B cell (primary cell): ENCODE data around the gene PGP. TPM values are rescaled to one million over a fixed set of nuclear protein-coding genes. Genes with fewer than 3 reads are reported as not detected.

ENCODE experiments used
- ATAC-seq: fragments of 200-7000 bp; cut with Tn5 transposase; one replicate; pipeline ENCODE4 v1.10.0; 2021; ENCODE audit warnings: low read depth, mild to moderate bottlenecking, moderate number of reproducible peaks, moderate library complexity
- CTCF ChIA-PET: fragments of 350-600 bp; sonication (Branson Sonifier 250); formaldehyde crosslinking; loops from one replicate; lab custom pipeline; 2021; ENCODE audit warnings: antibody characterized with exemption, inconsistent platforms; lab: Charles Lee
- POLR2A ChIA-PET: fragments of 350-600 bp; sonication (Branson Sonifier 250); formaldehyde crosslinking; loops from one replicate; lab custom pipeline; 2021; ENCODE audit warnings: antibody characterized with exemption; lab: Charles Lee
- DNase-seq: peaks from one replicate; pipeline ENCODE4 v3.0.0; 2013
- H2AFZ ChIP-seq: 2 replicates; pipeline ENCODE4 v1.6.1; 2012; ENCODE audit warnings: mild to moderate bottlenecking, low read depth, low read length; ENCODE audit not compliant: insufficient read depth, poor library complexity, severe bottlenecking
- H3K27ac ChIP-seq, 2 donors: 1 replicate in 1 of 2; 2 replicates in 1 of 2; pipeline ENCODE4 v1.5.1; 2012 to 2013; ENCODE audit warnings: low read length in 2 of 2, mild to moderate bottlenecking in 2 of 2, moderate library complexity in 1 of 2
- H3K27me3 ChIP-seq, 4 experiments: fragments of 200-600 bp in 1 of 4; sonication (generic) in 1 of 4; replicated peaks in 1 of 4; 1 replicate in 2 of 4; 2 replicates in 2 of 4; pipeline versions ENCODE4 v1.6.1 to v1.7.0; 2013 to 2016; ENCODE audit warnings: low read length in 3 of 4, mild to moderate bottlenecking in 2 of 4, mixed read lengths in 1 of 4, moderate library complexity in 1 of 4; ENCODE audit not compliant: insufficient read depth in 4 of 4, control insufficient read depth in 3 of 4; ENCODE audit errors: control extremely low read depth in 1 of 4
- H3K36me3 ChIP-seq, 2 experiments: replicated peaks in 1 of 2; 1 replicate in 1 of 2; 2 replicates in 1 of 2; pipeline versions ENCODE4 v1.6.1 to v1.7.1; 2013; ENCODE audit warnings: low read length in 1 of 2; ENCODE audit not compliant: insufficient read depth in 2 of 2, control insufficient read depth in 1 of 2; ENCODE audit errors: control extremely low read depth in 1 of 2, extremely low read depth in 1 of 2
- H3K4me1 ChIP-seq, 2 donors: fragments of 200-600 bp in 1 of 2; sonication (generic) in 1 of 2; 1 replicate in 1 of 2; 2 replicates in 1 of 2; pipeline versions ENCODE4 v1.5.1 to v1.6.1; 2013 to 2017; ENCODE audit warnings: low read length in 2 of 2; ENCODE audit not compliant: control insufficient read depth in 2 of 2, insufficient read depth in 2 of 2
- H3K4me2 ChIP-seq: replicated peaks from 2 replicates; pipeline ENCODE3; 2012; ENCODE audit warnings: mild to moderate bottlenecking, low read depth, low read length; ENCODE audit not compliant: poor library complexity, severe bottlenecking
- H3K4me3 ChIP-seq, 5 experiments: fragments of 200-600 bp in 1 of 5; sonication (generic) in 1 of 5; 1 replicate in 3 of 5; 2 replicates in 2 of 5; pipeline versions ENCODE4 v1.5.1 to v1.7.0; 2011 to 2016; ENCODE audit warnings: low read length in 4 of 5, mild to moderate bottlenecking in 4 of 5, low read depth in 2 of 5, control low read depth in 1 of 5, moderate library complexity in 1 of 5; ENCODE audit not compliant: insufficient read depth in 1 of 5; ENCODE audit errors: control extremely low read depth in 1 of 5, extremely low read depth in 1 of 5
- H3K79me2 ChIP-seq: fragments of 200-600 bp; sonication (generic); one replicate; pipeline ENCODE4 v1.6.0; 2016; ENCODE audit warnings: low read length; ENCODE audit not compliant: control insufficient read depth, insufficient read depth
- H3K9ac ChIP-seq: fragments of 200-600 bp; sonication (generic); 2 replicates; pipeline ENCODE4 v1.6.1; 2017; ENCODE audit warnings: mild to moderate bottlenecking, low read length, moderate library complexity
- H3K9me3 ChIP-seq, 3 donors: one replicate each; pipeline versions ENCODE4 v1.6.1 to v1.7.1; 2013; ENCODE audit warnings: low read length in 2 of 3; ENCODE audit not compliant: control insufficient read depth in 2 of 3, insufficient read depth in 1 of 3; ENCODE audit errors: control extremely low read depth in 1 of 3
- H4K20me1 ChIP-seq: 2 replicates; pipeline ENCODE4 v1.6.0; 2012; ENCODE audit warnings: mild to moderate bottlenecking, low read length; ENCODE audit not compliant: insufficient read depth, control insufficient read depth, poor library complexity, severe bottlenecking
- H3K27ac Mint-ChIP-seq: one replicate; pipeline ENCODE4 v1.8.0; 2021; ENCODE audit warnings: mixed read lengths
- H3K27me3 Mint-ChIP-seq: one replicate; pipeline ENCODE4 v1.8.0; 2021; ENCODE audit warnings: mixed read lengths
- H3K4me1 Mint-ChIP-seq: one replicate; pipeline ENCODE4 v1.8.0; 2021; ENCODE audit warnings: mixed read lengths
- H3K4me3 Mint-ChIP-seq: one replicate; pipeline ENCODE4 v1.8.0; 2021; ENCODE audit warnings: mixed read lengths
- H3K9me3 Mint-ChIP-seq: one replicate; pipeline ENCODE4 v1.8.0; 2022; ENCODE audit warnings: mixed read lengths; ENCODE audit not compliant: insufficient read depth
- EZH2 ChIP-seq: IDR thresholded peaks from 2 replicates; pipeline ENCODE4 v1.6.1; 2012; ENCODE audit warnings: borderline replicate concordance, low read depth, mild to moderate bottlenecking, moderate library complexity, low read length; ENCODE audit not compliant: insufficient read depth, poor library complexity, severe bottlenecking
- WGBS: methylation state at CpG from one replicate; pipeline ENCODE4 v1.1.5; 2013; ENCODE audit warnings: missing lambda C conversion rate; ENCODE audit not compliant: insufficient coverage; 5-methylcytosine and 5-hydroxymethylcytosine counted together
- intact Hi-C: fragments of 100-400 bp; cut with micrococcal nuclease; formaldehyde crosslinking; loops from one replicate; pipeline ENCODE4 v1.10.0; 2022
- polyA plus RNA-seq: library from polyadenylated mRNA; depleted of rRNA; stranded (reverse); fragments of >200 nt; gene quantifications from 2 replicates; pipeline ENCODE4 v1.2.3, GENCODE V29; 2012
- total RNA-seq, 2 donors: library from RNA; stranded (reverse); fragments of 120-200 nt in 1 of 2; gene quantifications; 1 replicate in 1 of 2; 2 replicates in 1 of 2; pipeline versions ENCODE4 v1.2.3 to v1.2.4, GENCODE V29; 2013 to 2022
- TF ChIP-seq, protein P1 (sequence below): fragments of 200-600 bp; IDR thresholded peaks from one replicate; pipeline ENCODE4 v1.8.0; 2022; ENCODE audit warnings: antibody characterized with exemption, mild to moderate bottlenecking

The PGP gene
- total and polyA plus RNA-seq, 2 donors (not counting 1 experiment from before 2014, with no cell fraction given), result 15.4 to 16.5 TPM

DNA sequence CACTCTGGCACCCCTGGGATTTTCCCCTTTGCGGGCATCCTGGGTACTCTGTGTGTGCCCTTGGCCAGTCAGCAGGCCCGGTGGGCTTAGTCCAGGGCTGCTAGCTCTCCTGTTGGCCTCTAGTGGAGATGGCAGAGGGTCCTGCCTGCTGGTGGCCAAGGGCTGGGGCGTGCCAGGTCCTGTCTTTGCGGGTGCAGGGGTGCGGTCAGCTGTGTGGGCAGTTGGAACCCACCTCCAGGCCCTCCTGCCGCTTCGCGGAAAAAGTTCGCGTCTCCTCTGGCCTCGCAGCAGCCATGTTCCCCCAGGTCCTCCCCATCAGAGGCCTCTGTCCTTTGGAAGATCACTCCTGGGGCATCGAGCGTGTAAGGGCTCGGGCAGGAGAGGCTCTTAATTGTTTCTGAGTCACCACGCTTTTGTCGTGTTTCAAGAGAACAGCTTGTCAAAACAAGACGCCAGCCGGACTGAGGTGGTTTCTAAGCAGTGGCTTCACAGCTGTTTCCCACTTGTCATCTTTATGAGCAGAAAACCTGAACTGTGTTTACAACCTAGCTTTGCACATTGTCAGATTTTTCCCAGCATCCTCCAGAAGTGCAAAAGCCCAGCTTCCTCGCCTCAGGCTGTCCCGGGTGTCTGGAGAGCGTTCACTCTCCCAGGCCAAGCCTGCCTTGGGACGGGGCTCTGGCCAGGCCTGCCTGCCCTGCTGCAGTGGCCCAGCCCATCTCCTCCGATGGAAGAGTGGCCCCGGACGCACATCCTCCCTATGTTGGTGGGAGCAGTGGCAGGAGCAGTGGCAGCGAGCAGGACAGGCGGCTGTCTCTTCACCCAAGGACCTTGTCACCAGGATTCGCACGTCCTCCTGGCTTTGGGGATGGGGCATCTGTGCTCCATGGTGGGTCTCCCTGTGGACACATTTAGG lies 16.6 kb upstream of the PGP start:
- no peak overlapping the region for H3K4me2 ChIP-seq
- no peak overlapping the region for H3K27ac ChIP-seq
- peaks cover 3% of the 10 kb centered on the region for H3K27me3 Mint-ChIP-seq
- no peak overlapping the region for H3K9ac ChIP-seq
- no peaks in the 10 kb centered on the region for H3K9me3 ChIP-seq
- WGBS, result 95% methylated on average over 29 of the region's 29 CpGs
- H3K79me2 ChIP-seq, result peaks cover 24% of the 10 kb centered on the region
- DNase-seq, result no peak
- no peak overlapping the region for H3K4me3 Mint-ChIP-seq
- H3K27me3 ChIP-seq, result peaks cover 0 to 8% (median 2%) of the 10 kb centered on the region in 4 experiments
- H3K4me1 ChIP-seq, result peaks cover 3 to 4% of the 10 kb centered on the region in 2 donors
- intact Hi-C loops, result no loop called here
- H2AFZ ChIP-seq, result no peak overlapping the region
- CTCF ChIA-PET, result no interaction called here
- peaks cover 52% of the 10 kb centered on the region for H4K20me1 ChIP-seq
- POLR2A ChIA-PET, result no interaction called here
- H3K9me3 Mint-ChIP-seq, result no peaks in the 10 kb centered on the region
- H3K27ac Mint-ChIP-seq, result no peak overlapping the region
- TF ChIP-seq, protein P1, sequence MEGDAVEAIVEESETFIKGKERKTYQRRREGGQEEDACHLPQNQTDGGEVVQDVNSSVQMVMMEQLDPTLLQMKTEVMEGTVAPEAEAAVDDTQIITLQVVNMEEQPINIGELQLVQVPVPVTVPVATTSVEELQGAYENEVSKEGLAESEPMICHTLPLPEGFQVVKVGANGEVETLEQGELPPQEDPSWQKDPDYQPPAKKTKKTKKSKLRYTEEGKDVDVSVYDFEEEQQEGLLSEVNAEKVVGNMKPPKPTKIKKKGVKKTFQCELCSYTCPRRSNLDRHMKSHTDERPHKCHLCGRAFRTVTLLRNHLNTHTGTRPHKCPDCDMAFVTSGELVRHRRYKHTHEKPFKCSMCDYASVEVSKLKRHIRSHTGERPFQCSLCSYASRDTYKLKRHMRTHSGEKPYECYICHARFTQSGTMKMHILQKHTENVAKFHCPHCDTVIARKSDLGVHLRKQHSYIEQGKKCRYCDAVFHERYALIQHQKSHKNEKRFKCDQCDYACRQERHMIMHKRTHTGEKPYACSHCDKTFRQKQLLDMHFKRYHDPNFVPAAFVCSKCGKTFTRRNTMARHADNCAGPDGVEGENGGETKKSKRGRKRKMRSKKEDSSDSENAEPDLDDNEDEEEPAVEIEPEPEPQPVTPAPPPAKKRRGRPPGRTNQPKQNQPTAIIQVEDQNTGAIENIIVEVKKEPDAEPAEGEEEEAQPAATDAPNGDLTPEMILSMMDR, result no peak
- no peak for TF ChIP-seq EZH2
- ATAC-seq, result no peak
- H3K4me3 ChIP-seq, result no peak overlapping the region
- H3K36me3 ChIP-seq, result peaks cover 0 to 64% of the 10 kb centered on the region in 2 experiments
- H3K4me1 Mint-ChIP-seq, result peaks cover 3% of the 10 kb centered on the region

DNA sequence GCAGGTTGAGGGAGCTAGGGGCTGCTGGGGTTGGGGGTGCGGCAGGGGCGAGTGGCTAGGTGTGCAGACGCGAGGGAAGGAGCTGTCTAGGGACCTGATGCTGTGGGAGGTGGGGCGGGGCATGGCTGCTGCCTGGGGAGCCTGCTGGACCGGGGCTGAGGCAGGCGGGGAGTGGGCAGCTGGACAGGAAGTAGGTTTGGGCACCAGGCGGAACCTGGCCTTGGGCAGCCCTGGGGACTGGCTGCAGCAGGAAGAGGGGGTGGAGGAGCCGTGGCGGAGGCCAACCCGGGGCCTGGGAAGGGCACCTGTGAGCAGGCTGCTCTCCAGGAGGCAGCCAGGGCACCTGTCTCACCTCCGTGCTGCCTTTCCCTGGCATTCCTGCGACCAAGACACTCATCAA lies 15.7 kb upstream of the PGP start:
- Histone ChIP-seq H3K4me2 (no peak overlapping the region), H3K9me3 (no peaks in the 10 kb centered on the region), H4K20me1 (peaks cover 43% of the 10 kb centered on the region), H3K79me2 (peaks cover 29% of the 10 kb centered on the region), H3K4me3 (no peak overlapping the region), H3K27ac (no peak overlapping the region), H3K36me3 (peaks cover 0 to 60% of the 10 kb centered on the region in 2 experiments), H3K4me1 (no peaks in the 10 kb centered on the region), H3K27me3 (no peaks in the 10 kb centered on the region), H2AFZ (no peak overlapping the region), H3K9ac (no peak overlapping the region)
- 98% methylated on average over 12 of the region's 13 CpGs for WGBS
- TF ChIP-seq EZH2, result no peak
- TF ChIP-seq, protein P1, result no peak
- no peaks in the 10 kb centered on the region for H3K9me3 Mint-ChIP-seq
- ChIA-PET POLR2A (no interaction called here), CTCF (no interaction called here)
- DNase-seq (no peak), ATAC-seq (no peak)
- intact Hi-C loops, result no loop called here
- H3K4me1 Mint-ChIP-seq, result peaks cover 8% of the 10 kb centered on the region
- peaks cover under 1% of the 10 kb centered on the region for H3K27me3 Mint-ChIP-seq
- H3K4me3 Mint-ChIP-seq, result no peak overlapping the region
- no peak overlapping the region for H3K27ac Mint-ChIP-seq
